WTC11 (cell line): ENCODE results near the gene FGF11. TPM values are rescaled to one million over a fixed set of nuclear protein-coding genes. Genes with fewer than 3 reads are reported as not detected.
A peak's percentile ranks its signal among the peaks of the same experiment; 100 is the strongest.

Experiments
- ATAC-seq: fragments of 200-7000 bp; cut with Tn5 transposase; 2 replicates; pipeline ENCODE4 v1.10.0; 2021; ENCODE audit warnings: mild to moderate bottlenecking, moderate library complexity
- CTCF ChIA-PET: fragments of 300-600 bp; sonication (Branson Sonifier 250); formaldehyde crosslinking; loops from one replicate; lab custom pipeline; 2021; ENCODE audit warnings: antibody characterized with exemption; lab: Charles Lee
- POLR2A ChIA-PET: fragments of 350-600 bp; sonication (Branson Sonifier 250); formaldehyde crosslinking; loops from one replicate; lab custom pipeline; 2021; ENCODE audit warnings: antibody characterized with exemption; lab: Charles Lee
- DNase-seq: peaks from one replicate; pipeline ENCODE4 v3.0.0; 2021; ENCODE audit warnings: low spot score
- H3K27ac Mint-ChIP-seq: 2 replicates; pipeline ENCODE4 v1.8.0; 2021; ENCODE audit warnings: mixed read lengths
- H3K27me3 Mint-ChIP-seq: 2 replicates; pipeline ENCODE4 v1.8.0; 2021; ENCODE audit warnings: low read depth, mild to moderate bottlenecking, moderate library complexity, mixed read lengths
- H3K36me3 Mint-ChIP-seq: 2 replicates; pipeline ENCODE4 v1.8.0; 2021; ENCODE audit warnings: mixed read lengths
- H3K4me1 Mint-ChIP-seq: 2 replicates; pipeline ENCODE4 v1.8.0; 2022; ENCODE audit warnings: mixed read lengths
- H3K4me3 Mint-ChIP-seq: 2 replicates; pipeline ENCODE4 v1.8.0; 2021; ENCODE audit warnings: mild to moderate bottlenecking, moderate library complexity, mixed read lengths
- H3K9me3 Mint-ChIP-seq: 2 replicates; pipeline ENCODE4 v1.8.0; 2021; ENCODE audit warnings: mixed read lengths
- CBFB ChIP-seq: sonication (generic); formaldehyde crosslinking; IDR thresholded peaks from 2 replicates; pipeline ENCODE4 v1.8.1; 2022; ENCODE audit warnings: mild to moderate bottlenecking, low read depth, missing genetic modification reagents
- CREM ChIP-seq: sonication (generic); formaldehyde crosslinking; IDR thresholded peaks from 2 replicates; pipeline ENCODE4 v1.8.1; 2022; ENCODE audit warnings: mild to moderate bottlenecking, missing genetic modification reagents, moderate library complexity
- FOXK1 ChIP-seq: sonication (generic); formaldehyde crosslinking; IDR thresholded peaks from 2 replicates; pipeline ENCODE4 v1.8.0; 2022; ENCODE audit warnings: mild to moderate bottlenecking, moderate library complexity, missing genetic modification reagents
- JAZF1 ChIP-seq: fragments of 250-450 bp; sonication (Bioruptor Pico); IDR thresholded peaks from 2 replicates; pipeline ENCODE4 v1.9.0; 2021; ENCODE audit warnings: moderate library complexity, mild to moderate bottlenecking, inconsistent platforms
- NFYB ChIP-seq: sonication (generic); formaldehyde crosslinking; conservative IDR thresholded peaks from 2 replicates; pipeline ENCODE4 v1.8.0; 2022; ENCODE audit warnings: low read depth, missing genetic modification reagents
- NR2C2 ChIP-seq: sonication (generic); formaldehyde crosslinking; IDR thresholded peaks from 2 replicates; pipeline ENCODE4 v1.8.0; 2022; ENCODE audit warnings: mild to moderate bottlenecking, missing genetic modification reagents
- NR3C1 ChIP-seq: sonication (generic); formaldehyde crosslinking; conservative IDR thresholded peaks from 2 replicates; pipeline ENCODE4 v1.8.1; 2023; ENCODE audit warnings: low read depth, mild to moderate bottlenecking, missing genetic modification reagents
- PRRX2 ChIP-seq: fragments of 250-450 bp; sonication (Bioruptor Pico); IDR thresholded peaks from 2 replicates; pipeline ENCODE4 v1.8.0; 2021; ENCODE audit warnings: mild to moderate bottlenecking
- RELA ChIP-seq: sonication (generic); formaldehyde crosslinking; IDR thresholded peaks from 2 replicates; pipeline ENCODE4 v1.8.1; 2022; ENCODE audit warnings: missing genetic modification reagents, mild to moderate bottlenecking, borderline replicate concordance
- SMAD3 ChIP-seq: sonication (generic); formaldehyde crosslinking; IDR thresholded peaks from 2 replicates; pipeline ENCODE4 v1.8.0; 2022; ENCODE audit warnings: missing genetic modification reagents, mild to moderate bottlenecking, borderline replicate concordance
- SP1 ChIP-seq: sonication (generic); formaldehyde crosslinking; conservative IDR thresholded peaks from 2 replicates; pipeline ENCODE4 v1.8.1; 2022; ENCODE audit warnings: missing genetic modification reagents
- TP53 ChIP-seq: sonication (generic); formaldehyde crosslinking; IDR thresholded peaks from 2 replicates; pipeline ENCODE4 v1.8.1; 2023; ENCODE audit warnings: mild to moderate bottlenecking, missing genetic modification reagents
- ZNF423 ChIP-seq: fragments of 250-450 bp; sonication (Bioruptor Pico); IDR thresholded peaks from 2 replicates; pipeline ENCODE4 v2.1.2; 2022; ENCODE audit warnings: mild to moderate bottlenecking, moderate library complexity
- total RNA-seq: library from RNA; stranded (reverse); gene quantifications from 3 replicates; pipeline ENCODE4 v1.2.3, GENCODE V29; 2021
- TF ChIP-seq, protein P1 (sequence below): sonication (generic); formaldehyde crosslinking; IDR thresholded peaks from 2 replicates; pipeline ENCODE4 v1.8.0; 2023; ENCODE audit warnings: missing genetic modification reagents, mild to moderate bottlenecking, borderline replicate concordance
- TF ChIP-seq, protein P2 (sequence below): fragments of 250-450 bp; sonication (Bioruptor Pico); IDR thresholded peaks from 2 replicates; pipeline ENCODE4 v1.9.0; 2021; ENCODE audit warnings: mild to moderate bottlenecking
- TF ChIP-seq, protein P3 (sequence below): sonication (generic); formaldehyde crosslinking; IDR thresholded peaks from 2 replicates; pipeline ENCODE4 v1.8.1; 2023; ENCODE audit warnings: mild to moderate bottlenecking, missing genetic modification reagents, moderate library complexity
- TF ChIP-seq, protein P4 (sequence below): fragments of 200-600 bp; IDR thresholded peaks from 2 replicates; pipeline ENCODE4 v1.8.0; 2022; ENCODE audit warnings: antibody characterized with exemption
- TF ChIP-seq, protein P5 (sequence below): sonication (generic); formaldehyde crosslinking; IDR thresholded peaks from 2 replicates; pipeline ENCODE4 v1.8.1; 2023; ENCODE audit warnings: mild to moderate bottlenecking, missing genetic modification reagents
- TF ChIP-seq, protein P6 (sequence below): sonication (generic); formaldehyde crosslinking; IDR thresholded peaks from 2 replicates; pipeline ENCODE4 v1.8.0; 2022; ENCODE audit warnings: mild to moderate bottlenecking, missing genetic modification reagents
- TF ChIP-seq, protein P7 (sequence below): sonication (generic); formaldehyde crosslinking; IDR thresholded peaks from 2 replicates; pipeline ENCODE4 v1.8.1; 2022; ENCODE audit warnings: mild to moderate bottlenecking, moderate library complexity, missing genetic modification reagents

Gene FGF11
- total RNA-seq, 1 experiment from 2014 or later, result 19.8 TPM

DNA sequence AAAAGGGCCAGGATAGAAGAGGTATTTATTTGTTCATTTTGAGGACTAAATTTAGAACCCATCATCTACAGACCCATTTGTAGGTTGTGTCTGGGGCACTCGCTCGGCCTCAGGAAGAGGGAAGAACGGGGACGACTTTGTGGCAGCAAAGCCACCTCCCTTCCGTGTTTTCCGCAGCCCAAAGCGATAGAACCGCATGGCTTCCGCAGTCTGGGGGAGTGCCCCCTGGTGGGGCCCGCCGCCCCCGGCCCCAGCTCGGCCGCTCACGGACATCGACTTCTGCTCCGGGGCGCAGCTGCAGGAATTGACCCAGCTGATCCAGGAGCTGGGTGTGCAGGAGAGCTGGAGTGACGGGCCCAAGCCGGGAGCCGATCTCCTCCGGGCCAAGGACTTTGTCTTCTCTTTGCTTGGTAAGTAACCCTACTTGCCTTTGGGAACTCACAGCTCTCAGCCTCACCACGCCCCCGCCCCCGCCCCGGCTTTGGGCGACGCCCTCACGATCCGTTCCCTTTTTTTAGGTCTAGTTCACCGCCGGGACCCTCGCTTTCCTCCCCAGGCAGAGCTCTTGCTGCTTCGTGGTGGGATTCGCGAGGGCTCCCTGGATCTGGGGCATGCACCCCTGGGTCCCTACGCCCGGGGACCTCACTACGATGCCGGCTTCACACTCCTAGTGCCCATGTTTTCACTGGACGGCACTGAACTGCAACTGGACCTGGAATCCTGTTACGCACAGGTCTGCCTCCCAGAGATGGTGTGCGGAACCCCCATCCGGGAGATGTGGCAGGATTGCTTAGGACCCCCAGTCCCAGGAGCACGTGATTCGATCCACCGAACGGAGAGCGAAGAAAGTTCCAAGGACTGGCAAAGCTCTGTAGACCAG lies 3.4 kb upstream of the FGF11 start (continued):
- TF ChIP-seq, protein P1, sequence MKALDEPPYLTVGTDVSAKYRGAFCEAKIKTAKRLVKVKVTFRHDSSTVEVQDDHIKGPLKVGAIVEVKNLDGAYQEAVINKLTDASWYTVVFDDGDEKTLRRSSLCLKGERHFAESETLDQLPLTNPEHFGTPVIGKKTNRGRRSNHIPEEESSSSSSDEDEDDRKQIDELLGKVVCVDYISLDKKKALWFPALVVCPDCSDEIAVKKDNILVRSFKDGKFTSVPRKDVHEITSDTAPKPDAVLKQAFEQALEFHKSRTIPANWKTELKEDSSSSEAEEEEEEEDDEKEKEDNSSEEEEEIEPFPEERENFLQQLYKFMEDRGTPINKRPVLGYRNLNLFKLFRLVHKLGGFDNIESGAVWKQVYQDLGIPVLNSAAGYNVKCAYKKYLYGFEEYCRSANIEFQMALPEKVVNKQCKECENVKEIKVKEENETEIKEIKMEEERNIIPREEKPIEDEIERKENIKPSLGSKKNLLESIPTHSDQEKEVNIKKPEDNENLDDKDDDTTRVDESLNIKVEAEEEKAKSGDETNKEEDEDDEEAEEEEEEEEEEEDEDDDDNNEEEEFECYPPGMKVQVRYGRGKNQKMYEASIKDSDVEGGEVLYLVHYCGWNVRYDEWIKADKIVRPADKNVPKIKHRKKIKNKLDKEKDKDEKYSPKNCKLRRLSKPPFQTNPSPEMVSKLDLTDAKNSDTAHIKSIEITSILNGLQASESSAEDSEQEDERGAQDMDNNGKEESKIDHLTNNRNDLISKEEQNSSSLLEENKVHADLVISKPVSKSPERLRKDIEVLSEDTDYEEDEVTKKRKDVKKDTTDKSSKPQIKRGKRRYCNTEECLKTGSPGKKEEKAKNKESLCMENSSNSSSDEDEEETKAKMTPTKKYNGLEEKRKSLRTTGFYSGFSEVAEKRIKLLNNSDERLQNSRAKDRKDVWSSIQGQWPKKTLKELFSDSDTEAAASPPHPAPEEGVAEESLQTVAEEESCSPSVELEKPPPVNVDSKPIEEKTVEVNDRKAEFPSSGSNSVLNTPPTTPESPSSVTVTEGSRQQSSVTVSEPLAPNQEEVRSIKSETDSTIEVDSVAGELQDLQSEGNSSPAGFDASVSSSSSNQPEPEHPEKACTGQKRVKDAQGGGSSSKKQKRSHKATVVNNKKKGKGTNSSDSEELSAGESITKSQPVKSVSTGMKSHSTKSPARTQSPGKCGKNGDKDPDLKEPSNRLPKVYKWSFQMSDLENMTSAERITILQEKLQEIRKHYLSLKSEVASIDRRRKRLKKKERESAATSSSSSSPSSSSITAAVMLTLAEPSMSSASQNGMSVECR, result peak; percentile 70; the same call in 1 of the 2 replicates
- TF ChIP-seq, protein P2, sequence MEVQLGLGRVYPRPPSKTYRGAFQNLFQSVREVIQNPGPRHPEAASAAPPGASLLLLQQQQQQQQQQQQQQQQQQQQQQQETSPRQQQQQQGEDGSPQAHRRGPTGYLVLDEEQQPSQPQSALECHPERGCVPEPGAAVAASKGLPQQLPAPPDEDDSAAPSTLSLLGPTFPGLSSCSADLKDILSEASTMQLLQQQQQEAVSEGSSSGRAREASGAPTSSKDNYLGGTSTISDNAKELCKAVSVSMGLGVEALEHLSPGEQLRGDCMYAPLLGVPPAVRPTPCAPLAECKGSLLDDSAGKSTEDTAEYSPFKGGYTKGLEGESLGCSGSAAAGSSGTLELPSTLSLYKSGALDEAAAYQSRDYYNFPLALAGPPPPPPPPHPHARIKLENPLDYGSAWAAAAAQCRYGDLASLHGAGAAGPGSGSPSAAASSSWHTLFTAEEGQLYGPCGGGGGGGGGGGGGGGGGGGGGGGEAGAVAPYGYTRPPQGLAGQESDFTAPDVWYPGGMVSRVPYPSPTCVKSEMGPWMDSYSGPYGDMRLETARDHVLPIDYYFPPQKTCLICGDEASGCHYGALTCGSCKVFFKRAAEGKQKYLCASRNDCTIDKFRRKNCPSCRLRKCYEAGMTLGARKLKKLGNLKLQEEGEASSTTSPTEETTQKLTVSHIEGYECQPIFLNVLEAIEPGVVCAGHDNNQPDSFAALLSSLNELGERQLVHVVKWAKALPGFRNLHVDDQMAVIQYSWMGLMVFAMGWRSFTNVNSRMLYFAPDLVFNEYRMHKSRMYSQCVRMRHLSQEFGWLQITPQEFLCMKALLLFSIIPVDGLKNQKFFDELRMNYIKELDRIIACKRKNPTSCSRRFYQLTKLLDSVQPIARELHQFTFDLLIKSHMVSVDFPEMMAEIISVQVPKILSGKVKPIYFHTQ (CRISPR knock-in tag), result no peak
- TF ChIP-seq, protein P3, sequence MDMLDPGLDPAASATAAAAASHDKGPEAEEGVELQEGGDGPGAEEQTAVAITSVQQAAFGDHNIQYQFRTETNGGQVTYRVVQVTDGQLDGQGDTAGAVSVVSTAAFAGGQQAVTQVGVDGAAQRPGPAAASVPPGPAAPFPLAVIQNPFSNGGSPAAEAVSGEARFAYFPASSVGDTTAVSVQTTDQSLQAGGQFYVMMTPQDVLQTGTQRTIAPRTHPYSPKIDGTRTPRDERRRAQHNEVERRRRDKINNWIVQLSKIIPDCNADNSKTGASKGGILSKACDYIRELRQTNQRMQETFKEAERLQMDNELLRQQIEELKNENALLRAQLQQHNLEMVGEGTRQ (CRISPR knock-in tag), result peak; percentile 78

DNA sequence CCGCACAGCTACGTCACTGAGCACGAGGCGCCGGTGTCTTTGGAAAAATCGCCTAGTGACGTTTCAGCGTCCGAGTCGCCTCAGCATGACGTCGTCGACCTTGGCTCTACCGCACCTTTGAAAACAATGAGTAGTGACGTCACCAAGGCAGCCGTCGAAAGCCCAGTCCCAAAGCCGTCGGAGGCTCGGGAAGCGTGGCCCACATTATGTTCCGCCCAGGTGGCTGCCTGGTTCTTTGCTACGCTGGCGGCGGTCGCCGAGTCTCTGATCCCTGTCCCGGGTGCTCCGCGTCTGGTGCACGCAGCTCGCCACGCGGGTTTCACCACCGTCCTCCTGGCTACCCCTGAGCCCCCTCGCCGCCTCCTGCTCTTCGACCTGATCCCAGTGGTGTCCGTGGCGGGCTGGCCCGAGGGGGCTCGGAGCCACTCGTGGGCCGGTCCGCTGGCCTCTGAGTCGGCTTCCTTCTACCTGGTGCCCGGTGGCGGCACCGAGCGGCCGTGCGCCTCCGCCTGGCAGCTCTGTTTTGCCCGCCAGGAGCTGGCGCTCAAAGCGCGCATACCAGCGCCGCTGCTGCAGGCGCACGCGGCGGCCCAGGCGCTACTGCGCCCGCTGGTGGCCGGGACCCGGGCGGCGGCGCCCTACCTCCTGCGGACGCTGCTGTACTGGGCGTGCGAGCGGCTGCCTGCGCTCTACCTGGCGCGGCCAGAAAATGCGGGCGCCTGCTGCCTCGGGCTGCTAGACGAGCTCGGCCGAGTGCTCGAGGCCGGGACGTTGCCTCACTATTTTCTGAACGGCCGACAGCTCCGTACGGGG lies 2.5 kb upstream of the FGF11 start:
- H3K27me3 Mint-ChIP-seq, result peaks cover 17% of the 10 kb centered on the region
- H3K9me3 Mint-ChIP-seq, result no peaks in the 10 kb centered on the region
- CTCF ChIA-PET, result interaction anchor here (0.8 to 4.7 kb wide), 39 partner anchors 8 to 267 kb away, joined by 3 to 69 read pairs (median 6); partner anchors contain the start of genes ACAP1, CHRNB1, KCTD11 and NEURL4
- POLR2A ChIA-PET, result interaction anchor here (0.7 to 4.2 kb wide), 17 partner anchors 8 to 251 kb away, joined by 3 to 38 read pairs (median 4); partner anchors contain the start of genes CHRNB1, NEURL4, POLR2A and TMEM256
- peak; percentile 89 for DNase-seq
- H3K27ac Mint-ChIP-seq, result peak overlapping the region; percentile 98
- H3K4me1 Mint-ChIP-seq, result peaks cover 24% of the 10 kb centered on the region
- no peaks in the 10 kb centered on the region for H3K36me3 Mint-ChIP-seq
- H3K4me3 Mint-ChIP-seq, result peak overlapping the region; percentile 90
- peak; percentile 50 for ATAC-seq
- TF ChIP-seq, protein P4, sequence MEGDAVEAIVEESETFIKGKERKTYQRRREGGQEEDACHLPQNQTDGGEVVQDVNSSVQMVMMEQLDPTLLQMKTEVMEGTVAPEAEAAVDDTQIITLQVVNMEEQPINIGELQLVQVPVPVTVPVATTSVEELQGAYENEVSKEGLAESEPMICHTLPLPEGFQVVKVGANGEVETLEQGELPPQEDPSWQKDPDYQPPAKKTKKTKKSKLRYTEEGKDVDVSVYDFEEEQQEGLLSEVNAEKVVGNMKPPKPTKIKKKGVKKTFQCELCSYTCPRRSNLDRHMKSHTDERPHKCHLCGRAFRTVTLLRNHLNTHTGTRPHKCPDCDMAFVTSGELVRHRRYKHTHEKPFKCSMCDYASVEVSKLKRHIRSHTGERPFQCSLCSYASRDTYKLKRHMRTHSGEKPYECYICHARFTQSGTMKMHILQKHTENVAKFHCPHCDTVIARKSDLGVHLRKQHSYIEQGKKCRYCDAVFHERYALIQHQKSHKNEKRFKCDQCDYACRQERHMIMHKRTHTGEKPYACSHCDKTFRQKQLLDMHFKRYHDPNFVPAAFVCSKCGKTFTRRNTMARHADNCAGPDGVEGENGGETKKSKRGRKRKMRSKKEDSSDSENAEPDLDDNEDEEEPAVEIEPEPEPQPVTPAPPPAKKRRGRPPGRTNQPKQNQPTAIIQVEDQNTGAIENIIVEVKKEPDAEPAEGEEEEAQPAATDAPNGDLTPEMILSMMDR, result no peak
- peak; percentile 74; the same call in 1 of the 2 replicates for TF ChIP-seq FOXK1 (CRISPR knock-in tag)
- TF ChIP-seq, protein P5, sequence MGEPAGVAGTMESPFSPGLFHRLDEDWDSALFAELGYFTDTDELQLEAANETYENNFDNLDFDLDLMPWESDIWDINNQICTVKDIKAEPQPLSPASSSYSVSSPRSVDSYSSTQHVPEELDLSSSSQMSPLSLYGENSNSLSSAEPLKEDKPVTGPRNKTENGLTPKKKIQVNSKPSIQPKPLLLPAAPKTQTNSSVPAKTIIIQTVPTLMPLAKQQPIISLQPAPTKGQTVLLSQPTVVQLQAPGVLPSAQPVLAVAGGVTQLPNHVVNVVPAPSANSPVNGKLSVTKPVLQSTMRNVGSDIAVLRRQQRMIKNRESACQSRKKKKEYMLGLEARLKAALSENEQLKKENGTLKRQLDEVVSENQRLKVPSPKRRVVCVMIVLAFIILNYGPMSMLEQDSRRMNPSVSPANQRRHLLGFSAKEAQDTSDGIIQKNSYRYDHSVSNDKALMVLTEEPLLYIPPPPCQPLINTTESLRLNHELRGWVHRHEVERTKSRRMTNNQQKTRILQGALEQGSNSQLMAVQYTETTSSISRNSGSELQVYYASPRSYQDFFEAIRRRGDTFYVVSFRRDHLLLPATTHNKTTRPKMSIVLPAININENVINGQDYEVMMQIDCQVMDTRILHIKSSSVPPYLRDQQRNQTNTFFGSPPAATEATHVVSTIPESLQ (CRISPR knock-in tag), result no peak
- no peak for TF ChIP-seq RELA (CRISPR knock-in tag)
- peak; percentile 30; the same call in 1 of the 2 replicates for TF ChIP-seq ZNF423 (CRISPR knock-in tag)
- no peak for TF ChIP-seq PRRX2
- TF ChIP-seq CBFB (CRISPR knock-in tag), result peak; percentile 86
- peak; percentile 87; the same call in 1 of the 2 replicates for TF ChIP-seq NR3C1 (CRISPR knock-in tag)
- TF ChIP-seq SMAD3 (CRISPR knock-in tag), result peak; percentile 89; the same call in 1 of the 2 replicates
- no peak; the same call in 1 of the 2 replicates for TF ChIP-seq NFYB (CRISPR knock-in tag)
- peak; percentile 79 for TF ChIP-seq SP1
- TF ChIP-seq, protein P6, sequence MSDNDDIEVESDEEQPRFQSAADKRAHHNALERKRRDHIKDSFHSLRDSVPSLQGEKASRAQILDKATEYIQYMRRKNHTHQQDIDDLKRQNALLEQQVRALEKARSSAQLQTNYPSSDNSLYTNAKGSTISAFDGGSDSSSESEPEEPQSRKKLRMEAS (CRISPR knock-in tag), result peak; percentile 91
- peak; percentile 75; the same call in 1 of the 2 replicates for TF ChIP-seq CREM
- TF ChIP-seq TP53, result peak; percentile 34; the same call in 1 of the 2 replicates
- no peak for TF ChIP-seq NR2C2 (CRISPR knock-in tag)
- TF ChIP-seq, protein P7, sequence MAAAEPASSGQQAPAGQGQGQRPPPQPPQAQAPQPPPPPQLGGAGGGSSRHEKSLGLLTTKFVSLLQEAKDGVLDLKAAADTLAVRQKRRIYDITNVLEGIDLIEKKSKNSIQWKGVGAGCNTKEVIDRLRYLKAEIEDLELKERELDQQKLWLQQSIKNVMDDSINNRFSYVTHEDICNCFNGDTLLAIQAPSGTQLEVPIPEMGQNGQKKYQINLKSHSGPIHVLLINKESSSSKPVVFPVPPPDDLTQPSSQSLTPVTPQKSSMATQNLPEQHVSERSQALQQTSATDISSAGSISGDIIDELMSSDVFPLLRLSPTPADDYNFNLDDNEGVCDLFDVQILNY (CRISPR knock-in tag), result peak; percentile 84
- TF ChIP-seq JAZF1 (CRISPR knock-in tag), result no peak
